DMS 273 (cell line): ENCODE results near the gene ZDHHC19.

Experiments
- DNase-seq: peaks from one replicate; lab custom pipeline; 2025; ENCODE audit not compliant: unreplicated experiment; lab: John Stamatoyannopoulos, UW

Gene ZDHHC19

DNA sequence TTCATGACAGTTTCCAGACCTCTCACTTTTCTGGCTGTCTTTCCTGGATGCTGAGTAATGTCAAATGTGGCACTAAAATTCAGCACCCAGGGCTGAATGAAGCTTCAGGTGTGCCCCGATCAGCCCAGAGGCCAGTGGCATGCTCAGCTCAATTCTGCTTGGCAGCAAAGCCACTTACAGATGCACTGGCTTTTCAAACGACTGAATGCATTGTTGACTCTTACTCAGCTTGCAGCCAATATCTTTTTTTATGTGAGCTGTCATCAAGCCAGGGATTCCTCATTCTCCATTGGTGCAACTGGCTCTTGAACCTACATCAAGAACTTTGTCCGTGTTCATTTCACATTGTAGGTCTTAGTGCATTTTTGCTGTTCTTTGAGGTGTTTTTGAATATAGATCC, 60.7 kb downstream of the ZDHHC19 start:
- DNase-seq: no peak

DNA sequence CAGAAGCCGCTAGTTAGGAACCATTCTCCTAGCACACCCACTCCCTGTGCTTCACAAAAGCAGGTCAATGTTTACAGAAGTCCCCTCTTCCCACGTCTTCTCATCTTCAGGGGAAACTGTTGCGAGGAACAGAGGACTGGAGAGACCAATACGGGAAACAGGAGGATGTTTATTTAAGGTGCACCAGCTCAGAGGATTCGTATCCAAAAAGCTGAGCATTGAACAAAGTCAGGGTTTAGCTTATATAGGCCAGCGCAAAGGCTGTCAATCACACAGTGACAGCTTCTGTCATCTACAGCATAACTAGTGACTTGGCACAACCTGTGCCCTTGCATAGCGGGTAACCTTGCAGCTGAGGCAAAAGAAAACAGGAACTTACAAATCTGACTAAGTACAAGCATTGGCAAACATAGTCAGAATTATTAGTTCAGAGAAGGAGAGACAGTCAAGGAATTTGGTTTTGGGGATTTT, 61.3 kb downstream of the ZDHHC19 start:
- DNase-seq: no peak

DNA sequence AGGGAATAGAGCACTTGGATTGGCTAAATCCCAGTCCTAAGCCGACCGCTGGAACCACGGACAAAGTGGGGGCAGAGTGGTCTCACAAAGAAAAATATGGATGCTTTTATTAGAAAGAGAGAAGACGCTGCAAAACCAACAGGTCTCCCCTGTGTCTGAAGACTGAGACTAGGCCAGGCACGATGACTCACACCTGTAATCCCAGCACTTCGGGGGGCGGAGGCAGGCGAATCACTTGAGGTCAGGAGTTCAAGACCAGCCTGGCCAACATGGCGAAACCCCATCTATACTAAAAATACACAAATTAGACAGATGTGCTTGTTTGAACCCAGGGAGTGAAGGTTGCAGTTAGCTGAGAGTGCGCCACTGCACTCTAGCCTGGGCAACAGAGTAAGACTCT, 61.8 kb downstream of the ZDHHC19 start:
- no peak for DNase-seq
